HEK293 (cell line): Measurements from ENCODE around the gene HID1.

Experiments used
- BCL11B ChIP-seq: fragments of 450-650 bp; formaldehyde crosslinking; IDR thresholded peaks from 2 replicates; pipeline ENCODE4 v1.5.1; 2016; ENCODE audit warnings: low read depth, missing biosample characterization, missing genetic modification characterization
- KLF10 ChIP-seq: fragments of 450-650 bp; IDR thresholded peaks from 2 replicates; pipeline ENCODE4 v1.5.1; 2018; ENCODE audit warnings: missing biosample characterization, mild to moderate bottlenecking, missing genetic modification characterization
- SALL2 ChIP-seq: fragments of 450-650 bp; formaldehyde crosslinking; IDR thresholded peaks from 2 replicates; pipeline ENCODE4 v1.5.0; 2017; ENCODE audit warnings: missing biosample characterization, mild to moderate bottlenecking, missing genetic modification characterization, borderline replicate concordance
- SCRT2 ChIP-seq: fragments of 450-650 bp; formaldehyde crosslinking; IDR thresholded peaks from 2 replicates; pipeline ENCODE4 v1.5.1; 2016; ENCODE audit warnings: missing biosample characterization, missing genetic modification characterization
- ZFP41 ChIP-seq: fragments of 450-650 bp; formaldehyde crosslinking; IDR thresholded peaks from 2 replicates; pipeline ENCODE4 v1.5.1; 2016; ENCODE audit warnings: missing biosample characterization, missing genetic modification characterization, borderline replicate concordance
- ZFP69B ChIP-seq: fragments of 450-650 bp; formaldehyde crosslinking; IDR thresholded peaks from 2 replicates; pipeline ENCODE4 v1.5.1; 2016; ENCODE audit warnings: missing biosample characterization, missing genetic modification characterization
- ZNF112 ChIP-seq: fragments of 450-650 bp; formaldehyde crosslinking; IDR thresholded peaks from 2 replicates; pipeline ENCODE4 v1.5.0; 2017; ENCODE audit warnings: missing biosample characterization, missing genetic modification characterization
- ZNF19 ChIP-seq: fragments of 450-650 bp; formaldehyde crosslinking; IDR thresholded peaks from 2 replicates; pipeline ENCODE4; 2016; ENCODE audit warnings: missing biosample characterization, missing genetic modification characterization, low read depth
- ZNF292 ChIP-seq: fragments of 450-650 bp; formaldehyde crosslinking; IDR thresholded peaks from 2 replicates; pipeline ENCODE4 v1.5.1; 2016; ENCODE audit warnings: low read depth, missing biosample characterization, missing genetic modification characterization, borderline replicate concordance
- ZNF324 ChIP-seq: fragments of 450-650 bp; formaldehyde crosslinking; IDR thresholded peaks from 2 replicates; pipeline ENCODE4 v1.5.1; 2016; ENCODE audit warnings: missing biosample characterization, missing genetic modification characterization
- ZNF354C ChIP-seq: fragments of 450-650 bp; formaldehyde crosslinking; IDR thresholded peaks from 2 replicates; pipeline ENCODE4 v1.5.1; 2016; ENCODE audit warnings: missing biosample characterization, missing genetic modification characterization, low read depth, borderline replicate concordance
- ZNF366 ChIP-seq: fragments of 450-650 bp; formaldehyde crosslinking; conservative IDR thresholded peaks from 2 replicates; pipeline ENCODE4 v1.5.1; 2016; ENCODE audit warnings: missing biosample characterization, missing genetic modification characterization
- ZNF426 ChIP-seq: fragments of 450-650 bp; formaldehyde crosslinking; IDR thresholded peaks from 2 replicates; pipeline ENCODE4 v1.5.1; 2017; ENCODE audit warnings: missing biosample characterization, missing genetic modification characterization, mild to moderate bottlenecking, inconsistent platforms, moderate library complexity
- ZNF529 ChIP-seq: fragments of 450-650 bp; formaldehyde crosslinking; IDR thresholded peaks from 2 replicates; pipeline ENCODE4 v1.5.1; 2017; ENCODE audit warnings: missing genetic modification characterization, missing biosample characterization; ENCODE audit not compliant: insufficient replicate concordance
- ZNF549 ChIP-seq: fragments of 450-650 bp; IDR thresholded peaks from 2 replicates; pipeline ENCODE4 v1.5.1; 2018; ENCODE audit warnings: missing biosample characterization, missing genetic modification characterization, mild to moderate bottlenecking, inconsistent platforms, moderate library complexity
- ZNF623 ChIP-seq: fragments of 450-650 bp; formaldehyde crosslinking; IDR thresholded peaks from 2 replicates; pipeline ENCODE4 v1.5.1; 2016; ENCODE audit warnings: missing biosample characterization, missing genetic modification characterization
- ZNF654 ChIP-seq: fragments of 450-650 bp; formaldehyde crosslinking; IDR thresholded peaks from 2 replicates; pipeline ENCODE4 v1.5.1; 2016; ENCODE audit warnings: low read depth, missing biosample characterization, missing genetic modification characterization
- ZNF670 ChIP-seq: fragments of 450-650 bp; formaldehyde crosslinking; IDR thresholded peaks from 2 replicates; pipeline ENCODE4 v1.5.1; 2016; ENCODE audit warnings: missing biosample characterization, missing genetic modification characterization, low read depth
- ZNF701 ChIP-seq: fragments of 450-650 bp; formaldehyde crosslinking; IDR thresholded peaks from 2 replicates; pipeline ENCODE4 v1.5.1; 2016; ENCODE audit warnings: missing biosample characterization, missing genetic modification characterization
- ZNF707 ChIP-seq: fragments of 450-650 bp; formaldehyde crosslinking; IDR thresholded peaks from 2 replicates; pipeline ENCODE4 v1.5.1; 2016; ENCODE audit warnings: missing biosample characterization, missing genetic modification characterization
- TF ChIP-seq, protein P1 (sequence below): sonication (generic); formaldehyde crosslinking; IDR thresholded peaks from 2 replicates; pipeline ENCODE4 v1.8.1; 2022; ENCODE audit warnings: mild to moderate bottlenecking, moderate library complexity, missing genetic modification reagents
- TF ChIP-seq, protein P2 (sequence below): fragments of 450-650 bp; formaldehyde crosslinking; IDR thresholded peaks from 2 replicates; pipeline ENCODE4 v1.5.1; 2016; ENCODE audit warnings: missing biosample characterization, missing genetic modification characterization
- TF ChIP-seq, protein P3 (sequence below): fragments of 450-650 bp; formaldehyde crosslinking; IDR thresholded peaks from 2 replicates; pipeline ENCODE4 v1.5.0; 2017; ENCODE audit warnings: missing biosample characterization, missing genetic modification characterization, borderline replicate concordance
- TF ChIP-seq, protein P4 (sequence below): fragments of 450-650 bp; formaldehyde crosslinking; IDR thresholded peaks from 2 replicates; pipeline ENCODE4 v1.5.1; 2017; ENCODE audit warnings: missing biosample characterization, missing genetic modification characterization
- TF ChIP-seq, protein P5 (sequence below): fragments of 450-650 bp; formaldehyde crosslinking; IDR thresholded peaks from 2 replicates; pipeline ENCODE4 v1.5.1; 2016; ENCODE audit warnings: missing biosample characterization, missing genetic modification characterization
- TF ChIP-seq, protein P6 (sequence below): fragments of 450-650 bp; formaldehyde crosslinking; IDR thresholded peaks from 2 replicates; pipeline ENCODE4 v1.5.1; 2016; ENCODE audit warnings: missing biosample characterization, missing genetic modification characterization
- TF ChIP-seq, protein P7 (sequence below): fragments of 450-650 bp; formaldehyde crosslinking; IDR thresholded peaks from 2 replicates; pipeline ENCODE4 v1.5.1; 2016; ENCODE audit warnings: missing biosample characterization, missing genetic modification characterization

HID1 gene

DNA sequence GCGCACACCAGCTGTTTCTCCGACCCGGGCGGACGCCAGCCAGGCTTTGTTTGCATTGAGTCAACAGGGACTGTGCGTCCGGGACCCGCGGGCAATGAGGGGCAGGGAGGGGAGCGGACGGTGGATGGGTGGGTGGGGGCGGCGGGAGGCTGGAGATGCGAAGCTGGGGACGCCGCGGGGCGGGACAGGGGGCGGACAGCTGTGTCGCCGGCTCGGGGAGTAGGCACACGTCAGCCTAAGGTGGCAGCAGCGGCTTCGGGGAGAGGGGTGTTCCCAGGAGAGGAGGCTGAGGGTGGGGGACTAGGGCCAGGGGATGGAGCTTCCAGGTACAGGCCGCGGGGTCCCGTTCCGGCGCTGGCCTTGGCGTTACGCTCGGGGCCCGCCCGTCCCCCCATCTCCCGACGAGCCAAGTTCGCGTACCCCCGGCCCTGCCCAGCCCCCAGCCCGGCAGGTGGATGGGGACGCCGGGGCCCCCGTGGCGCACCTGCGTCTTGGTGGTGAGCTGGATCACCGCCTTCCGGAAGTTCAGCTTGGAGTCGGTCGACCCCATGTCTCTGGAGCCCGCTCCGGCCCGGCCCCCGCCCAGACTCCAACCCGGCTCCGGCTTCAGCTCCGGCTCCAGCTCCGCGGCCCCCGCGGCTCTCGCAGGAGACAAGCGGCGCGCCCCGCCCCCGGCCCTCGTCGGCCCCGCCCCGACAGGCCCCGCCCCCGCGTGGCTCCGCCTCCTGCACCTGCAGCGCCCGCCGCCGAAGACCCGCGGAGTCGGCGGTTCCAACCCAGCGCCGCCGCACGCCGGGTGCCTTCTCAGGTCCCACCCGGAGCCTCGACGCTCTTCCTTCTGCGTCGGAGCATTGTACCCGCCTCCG, at the start of gene HID1 (continued):
- TF ChIP-seq, protein P1, sequence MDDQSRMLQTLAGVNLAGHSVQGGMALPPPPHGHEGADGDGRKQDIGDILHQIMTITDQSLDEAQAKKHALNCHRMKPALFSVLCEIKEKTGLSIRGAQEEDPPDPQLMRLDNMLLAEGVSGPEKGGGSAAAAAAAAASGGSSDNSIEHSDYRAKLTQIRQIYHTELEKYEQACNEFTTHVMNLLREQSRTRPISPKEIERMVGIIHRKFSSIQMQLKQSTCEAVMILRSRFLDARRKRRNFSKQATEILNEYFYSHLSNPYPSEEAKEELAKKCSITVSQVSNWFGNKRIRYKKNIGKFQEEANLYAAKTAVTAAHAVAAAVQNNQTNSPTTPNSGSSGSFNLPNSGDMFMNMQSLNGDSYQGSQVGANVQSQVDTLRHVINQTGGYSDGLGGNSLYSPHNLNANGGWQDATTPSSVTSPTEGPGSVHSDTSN, result no peak
- TF ChIP-seq ZNF701 (tag by site-specific recombination), result no peak
- TF ChIP-seq, protein P2, sequence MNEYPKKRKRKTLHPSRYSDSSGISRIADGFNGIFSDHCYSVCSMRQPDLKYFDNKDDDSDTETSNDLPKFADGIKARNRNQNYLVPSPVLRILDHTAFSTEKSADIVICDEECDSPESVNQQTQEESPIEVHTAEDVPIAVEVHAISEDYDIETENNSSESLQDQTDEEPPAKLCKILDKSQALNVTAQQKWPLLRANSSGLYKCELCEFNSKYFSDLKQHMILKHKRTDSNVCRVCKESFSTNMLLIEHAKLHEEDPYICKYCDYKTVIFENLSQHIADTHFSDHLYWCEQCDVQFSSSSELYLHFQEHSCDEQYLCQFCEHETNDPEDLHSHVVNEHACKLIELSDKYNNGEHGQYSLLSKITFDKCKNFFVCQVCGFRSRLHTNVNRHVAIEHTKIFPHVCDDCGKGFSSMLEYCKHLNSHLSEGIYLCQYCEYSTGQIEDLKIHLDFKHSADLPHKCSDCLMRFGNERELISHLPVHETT, result no peak
- TF ChIP-seq, protein P3, sequence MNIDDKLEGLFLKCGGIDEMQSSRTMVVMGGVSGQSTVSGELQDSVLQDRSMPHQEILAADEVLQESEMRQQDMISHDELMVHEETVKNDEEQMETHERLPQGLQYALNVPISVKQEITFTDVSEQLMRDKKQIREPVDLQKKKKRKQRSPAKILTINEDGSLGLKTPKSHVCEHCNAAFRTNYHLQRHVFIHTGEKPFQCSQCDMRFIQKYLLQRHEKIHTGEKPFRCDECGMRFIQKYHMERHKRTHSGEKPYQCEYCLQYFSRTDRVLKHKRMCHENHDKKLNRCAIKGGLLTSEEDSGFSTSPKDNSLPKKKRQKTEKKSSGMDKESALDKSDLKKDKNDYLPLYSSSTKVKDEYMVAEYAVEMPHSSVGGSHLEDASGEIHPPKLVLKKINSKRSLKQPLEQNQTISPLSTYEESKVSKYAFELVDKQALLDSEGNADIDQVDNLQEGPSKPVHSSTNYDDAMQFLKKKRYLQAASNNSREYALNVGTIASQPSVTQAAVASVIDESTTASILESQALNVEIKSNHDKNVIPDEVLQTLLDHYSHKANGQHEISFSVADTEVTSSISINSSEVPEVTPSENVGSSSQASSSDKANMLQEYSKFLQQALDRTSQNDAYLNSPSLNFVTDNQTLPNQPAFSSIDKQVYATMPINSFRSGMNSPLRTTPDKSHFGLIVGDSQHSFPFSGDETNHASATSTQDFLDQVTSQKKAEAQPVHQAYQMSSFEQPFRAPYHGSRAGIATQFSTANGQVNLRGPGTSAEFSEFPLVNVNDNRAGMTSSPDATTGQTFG (tag by site-specific recombination), result no peak
- TF ChIP-seq ZNF707 (tag by site-specific recombination), result no peak
- TF ChIP-seq BCL11B (tag by site-specific recombination), result no peak
- TF ChIP-seq ZNF366, result no peak
- TF ChIP-seq SALL2 (tag by site-specific recombination), result no peak
- TF ChIP-seq, protein P4, sequence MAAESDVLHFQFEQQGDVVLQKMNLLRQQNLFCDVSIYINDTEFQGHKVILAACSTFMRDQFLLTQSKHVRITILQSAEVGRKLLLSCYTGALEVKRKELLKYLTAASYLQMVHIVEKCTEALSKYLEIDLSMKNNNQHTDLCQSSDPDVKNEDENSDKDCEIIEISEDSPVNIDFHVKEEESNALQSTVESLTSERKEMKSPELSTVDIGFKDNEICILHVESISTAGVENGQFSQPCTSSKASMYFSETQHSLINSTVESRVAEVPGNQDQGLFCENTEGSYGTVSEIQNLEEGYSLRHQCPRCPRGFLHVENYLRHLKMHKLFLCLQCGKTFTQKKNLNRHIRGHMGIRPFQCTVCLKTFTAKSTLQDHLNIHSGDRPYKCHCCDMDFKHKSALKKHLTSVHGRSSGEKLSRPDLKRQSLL (tag by site-specific recombination), result peak; percentile 99
- TF ChIP-seq KLF10 (tag by site-specific recombination), result peak; percentile 49; the same call in 1 of the 2 replicates
- no peak for TF ChIP-seq ZNF426 (tag by site-specific recombination)
- TF ChIP-seq, protein P5, sequence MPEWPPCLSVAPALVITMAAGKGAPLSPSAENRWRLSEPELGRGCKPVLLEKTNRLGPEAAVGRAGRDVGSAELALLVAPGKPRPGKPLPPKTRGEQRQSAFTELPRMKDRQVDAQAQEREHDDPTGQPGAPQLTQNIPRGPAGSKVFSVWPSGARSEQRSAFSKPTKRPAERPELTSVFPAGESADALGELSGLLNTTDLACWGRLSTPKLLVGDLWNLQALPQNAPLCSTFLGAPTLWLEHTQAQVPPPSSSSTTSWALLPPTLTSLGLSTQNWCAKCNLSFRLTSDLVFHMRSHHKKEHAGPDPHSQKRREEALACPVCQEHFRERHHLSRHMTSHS, result no peak
- TF ChIP-seq, protein P6, sequence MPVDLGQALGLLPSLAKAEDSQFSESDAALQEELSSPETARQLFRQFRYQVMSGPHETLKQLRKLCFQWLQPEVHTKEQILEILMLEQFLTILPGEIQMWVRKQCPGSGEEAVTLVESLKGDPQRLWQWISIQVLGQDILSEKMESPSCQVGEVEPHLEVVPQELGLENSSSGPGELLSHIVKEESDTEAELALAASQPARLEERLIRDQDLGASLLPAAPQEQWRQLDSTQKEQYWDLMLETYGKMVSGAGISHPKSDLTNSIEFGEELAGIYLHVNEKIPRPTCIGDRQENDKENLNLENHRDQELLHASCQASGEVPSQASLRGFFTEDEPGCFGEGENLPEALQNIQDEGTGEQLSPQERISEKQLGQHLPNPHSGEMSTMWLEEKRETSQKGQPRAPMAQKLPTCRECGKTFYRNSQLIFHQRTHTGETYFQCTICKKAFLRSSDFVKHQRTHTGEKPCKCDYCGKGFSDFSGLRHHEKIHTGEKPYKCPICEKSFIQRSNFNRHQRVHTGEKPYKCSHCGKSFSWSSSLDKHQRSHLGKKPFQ (tag by site-specific recombination), result no peak
- no peak for TF ChIP-seq ZNF354C (tag by site-specific recombination)
- no peak for TF ChIP-seq ZNF670
- TF ChIP-seq, protein P7, sequence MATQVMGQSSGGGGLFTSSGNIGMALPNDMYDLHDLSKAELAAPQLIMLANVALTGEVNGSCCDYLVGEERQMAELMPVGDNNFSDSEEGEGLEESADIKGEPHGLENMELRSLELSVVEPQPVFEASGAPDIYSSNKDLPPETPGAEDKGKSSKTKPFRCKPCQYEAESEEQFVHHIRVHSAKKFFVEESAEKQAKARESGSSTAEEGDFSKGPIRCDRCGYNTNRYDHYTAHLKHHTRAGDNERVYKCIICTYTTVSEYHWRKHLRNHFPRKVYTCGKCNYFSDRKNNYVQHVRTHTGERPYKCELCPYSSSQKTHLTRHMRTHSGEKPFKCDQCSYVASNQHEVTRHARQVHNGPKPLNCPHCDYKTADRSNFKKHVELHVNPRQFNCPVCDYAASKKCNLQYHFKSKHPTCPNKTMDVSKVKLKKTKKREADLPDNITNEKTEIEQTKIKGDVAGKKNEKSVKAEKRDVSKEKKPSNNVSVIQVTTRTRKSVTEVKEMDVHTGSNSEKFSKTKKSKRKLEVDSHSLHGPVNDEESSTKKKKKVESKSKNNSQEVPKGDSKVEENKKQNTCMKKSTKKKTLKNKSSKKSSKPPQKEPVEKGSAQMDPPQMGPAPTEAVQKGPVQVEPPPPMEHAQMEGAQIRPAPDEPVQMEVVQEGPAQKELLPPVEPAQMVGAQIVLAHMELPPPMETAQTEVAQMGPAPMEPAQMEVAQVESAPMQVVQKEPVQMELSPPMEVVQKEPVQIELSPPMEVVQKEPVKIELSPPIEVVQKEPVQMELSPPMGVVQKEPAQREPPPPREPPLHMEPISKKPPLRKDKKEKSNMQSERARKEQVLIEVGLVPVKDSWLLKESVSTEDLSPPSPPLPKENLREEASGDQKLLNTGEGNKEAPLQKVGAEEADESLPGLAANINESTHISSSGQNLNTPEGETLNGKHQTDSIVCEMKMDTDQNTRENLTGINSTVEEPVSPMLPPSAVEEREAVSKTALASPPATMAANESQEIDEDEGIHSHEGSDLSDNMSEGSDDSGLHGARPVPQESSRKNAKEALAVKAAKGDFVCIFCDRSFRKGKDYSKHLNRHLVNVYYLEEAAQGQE (tag by site-specific recombination), result no peak; the same call in 1 of the 2 replicates
- 0 out of 2 replicates have a peak, but pooled peaks have one; percentile 28 for TF ChIP-seq ZNF324 (tag by site-specific recombination)
- no peak for TF ChIP-seq ZNF112 (tag by site-specific recombination)
- no peak for TF ChIP-seq ZFP69B (tag by site-specific recombination)
- no peak for TF ChIP-seq ZNF623 (tag by site-specific recombination)
- no peak for TF ChIP-seq ZFP41 (tag by site-specific recombination)
- TF ChIP-seq ZNF292 (tag by site-specific recombination), result no peak
- no peak for TF ChIP-seq ZNF19 (tag by site-specific recombination)
- TF ChIP-seq ZNF654 (tag by site-specific recombination), result no peak
- TF ChIP-seq SCRT2, result no peak
- TF ChIP-seq ZNF549 (tag by site-specific recombination), result no peak
- TF ChIP-seq ZNF529 (tag by site-specific recombination), result no peak
